Vagina (tissue), 2 donors: ENCODE data around the gene LRRC73.

Experiments used
- CTCF ChIP-seq, 3 experiments: fragments of 450-650 bp in 2 of 3; fragments of 200-600 bp in 1 of 3; sonication (generic) in 1 of 3; IDR thresholded peaks; one replicate each; pipeline ENCODE4 v1.5.1; 2017 to 2019; ENCODE audit warnings: antibody characterized with exemption in 3 of 3, mild to moderate bottlenecking in 2 of 3, moderate library complexity in 2 of 3
- POLR2A ChIP-seq, 2 donors: fragments of 450-650 bp; IDR thresholded peaks; one replicate each; pipeline ENCODE4 v1.6.1; 2017; ENCODE audit warnings: antibody characterized with exemption in 2 of 2, mild to moderate bottlenecking in 2 of 2, moderate library complexity in 2 of 2
- POLR2AphosphoS5 ChIP-seq, 2 donors: sonication (generic); formaldehyde crosslinking; IDR thresholded peaks; one replicate each; pipeline ENCODE4 v1.9.0; 2017; ENCODE audit warnings: antibody characterized with exemption in 2 of 2, mild to moderate bottlenecking in 2 of 2, low read depth in 1 of 2; ENCODE audit not compliant: insufficient read depth in 1 of 2

- TF ChIP-seq CTCF (IDR thresholded peaks at IDR 0.05): no peak
- TF ChIP-seq POLR2A (IDR thresholded peaks at IDR 0.05): no peak
- no peak for TF ChIP-seq POLR2AphosphoS5 (IDR thresholded peaks at IDR 0.05; ENCODE audit: insufficient read depth in 1 of 2, low read depth in 1 of 2)
Measured at GRCh38 chr6:43511824-43512415, 1.8 kb upstream of the LRRC73 start.
